Upper lobe of left lung (tissue), 6 donors: ENCODE results near the gene RTP4. TPM values are rescaled to one million over a fixed set of nuclear protein-coding genes. Genes with fewer than 3 reads are reported as not detected.
A peak's percentile ranks its signal among the peaks of the same experiment; 100 is the strongest.
"Not testable (repeated sequence)": the region's sequence is repeated elsewhere in the genome, so short reads cannot be mapped to it uniquely, and the experiment has no call there.

Source experiments
- ATAC-seq, 2 donors: fragments of 200-7000 bp; cut with Tn5 transposase; one replicate each; pipeline ENCODE4 v1.9.1; 2022; ENCODE audit warnings: mild to moderate bottlenecking in 2 of 2, moderate library complexity in 2 of 2; ENCODE audit not compliant: low FRiP score in 2 of 2
- DNase-seq, 2 donors: peaks; one replicate each; pipeline ENCODE4 v3.0.0-alpha.2; 2019 to 2020
- H3K27ac ChIP-seq, 4 donors: fragments of 200-600 bp; sonication (generic); one replicate each; pipeline ENCODE4 v1.5.1; 2016 to 2019
- H3K27me3 ChIP-seq, 4 donors: fragments of 200-600 bp; sonication (generic); one replicate each; pipeline ENCODE4 v1.5.1; 2017 to 2019
- H3K36me3 ChIP-seq, 4 donors: fragments of 200-600 bp; sonication (generic); one replicate each; pipeline ENCODE4 v1.5.1; 2016 to 2019
- H3K4me1 ChIP-seq, 4 donors: fragments of 200-600 bp; sonication (generic); one replicate each; pipeline ENCODE4 v1.5.1; 2018 to 2019
- H3K4me3 ChIP-seq, 4 donors: fragments of 200-600 bp; sonication (generic); one replicate each; pipeline ENCODE4 v1.5.1; 2017 to 2019; ENCODE audit warnings: mild to moderate bottlenecking in 2 of 4, moderate library complexity in 1 of 4
- H3K9me3 ChIP-seq, 4 donors: fragments of 200-600 bp; sonication (generic); one replicate each; pipeline ENCODE4 v1.5.1; 2018 to 2019
- EP300 ChIP-seq, 4 donors: sonication (generic); formaldehyde crosslinking; IDR thresholded peaks; one replicate each; pipeline ENCODE4 v1.5.1; 2017; ENCODE audit warnings: antibody characterized with exemption in 4 of 4, control low read depth in 2 of 4
- POLR2A ChIP-seq, 4 donors: fragments of 450-650 bp; IDR thresholded peaks; one replicate each; pipeline ENCODE4 v1.5.1; 2016 to 2017; ENCODE audit warnings: antibody characterized with exemption in 4 of 4, mild to moderate bottlenecking in 2 of 4
- POLR2AphosphoS5 ChIP-seq, 2 donors: sonication (generic); formaldehyde crosslinking; IDR thresholded peaks; one replicate each; pipeline ENCODE4 v1.5.1; 2017; ENCODE audit warnings: antibody characterized with exemption in 2 of 2
- WGBS, 2 donors: methylation state at CpG; one replicate each; pipeline ENCODE4 v1.1.5; 2017 to 2018; 5-methylcytosine and 5-hydroxymethylcytosine counted together
- total RNA-seq, 6 donors: library from RNA; depleted of rRNA in 4 of 6; stranded (reverse); fragments of >200 nt in 4 of 6; gene quantifications; one replicate each; pipeline versions ENCODE4 v1.1.0 to v1.2.1, GENCODE V29; 2016 to 2021
- TF ChIP-seq, protein P1 (sequence below), 6 experiments: fragments of 450-650 bp in 4 of 6; fragments of 200-600 bp in 2 of 6; sonication (generic) in 2 of 6; IDR thresholded peaks; one replicate each; pipeline ENCODE4 v1.5.1; 2016 to 2019; ENCODE audit warnings: antibody characterized with exemption in 6 of 6
- donor health status: DM: no; HTN: no; CAD: no; lungs with moderate emphysema.
- donor health status: DM: no; HTN: yes; CAD: no; lungs with severe emphysema.

RTP4 gene
- total RNA-seq, 6 donors from 2014 or later = 0.89 to 7.3 (median 4.6) TPM

DNA sequence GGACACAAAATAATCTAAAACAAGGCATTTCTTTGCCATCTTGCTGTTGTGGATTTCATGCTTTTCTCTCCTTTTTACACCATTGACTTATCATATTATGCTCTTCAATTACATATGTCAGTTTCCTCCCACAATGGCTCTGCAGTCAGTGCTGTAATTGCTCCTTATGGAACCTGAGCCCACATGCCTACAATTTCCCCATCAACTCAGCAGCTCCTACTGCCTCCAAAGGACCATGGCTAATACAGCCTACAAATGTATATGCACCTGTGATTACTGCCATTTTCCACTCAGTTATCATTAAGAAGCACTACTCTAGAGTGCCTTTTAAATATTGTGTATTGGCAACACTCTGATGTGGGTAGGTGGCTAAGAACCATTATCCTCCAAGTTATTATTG is 30.8 kb downstream of the RTP4 start:
- Histone ChIP-seq H3K27me3 (no peaks in the 10 kb centered on the region), H3K36me3 (no peaks in the 10 kb centered on the region), H3K4me3 (no peak overlapping the region), H3K9me3 (no peaks in the 10 kb centered on the region), H3K27ac (no peak overlapping the region), H3K4me1 (no peaks in the 10 kb centered on the region)
- DNase-seq (no peak), ATAC-seq (no peak)
- no peak for TF ChIP-seq POLR2AphosphoS5 (IDR thresholded peaks at IDR 0.05)
- TF ChIP-seq POLR2A (IDR thresholded peaks at IDR 0.05) = no peak
- no peak for TF ChIP-seq EP300 (IDR thresholded peaks at IDR 0.05)
- TF ChIP-seq, protein P1, sequence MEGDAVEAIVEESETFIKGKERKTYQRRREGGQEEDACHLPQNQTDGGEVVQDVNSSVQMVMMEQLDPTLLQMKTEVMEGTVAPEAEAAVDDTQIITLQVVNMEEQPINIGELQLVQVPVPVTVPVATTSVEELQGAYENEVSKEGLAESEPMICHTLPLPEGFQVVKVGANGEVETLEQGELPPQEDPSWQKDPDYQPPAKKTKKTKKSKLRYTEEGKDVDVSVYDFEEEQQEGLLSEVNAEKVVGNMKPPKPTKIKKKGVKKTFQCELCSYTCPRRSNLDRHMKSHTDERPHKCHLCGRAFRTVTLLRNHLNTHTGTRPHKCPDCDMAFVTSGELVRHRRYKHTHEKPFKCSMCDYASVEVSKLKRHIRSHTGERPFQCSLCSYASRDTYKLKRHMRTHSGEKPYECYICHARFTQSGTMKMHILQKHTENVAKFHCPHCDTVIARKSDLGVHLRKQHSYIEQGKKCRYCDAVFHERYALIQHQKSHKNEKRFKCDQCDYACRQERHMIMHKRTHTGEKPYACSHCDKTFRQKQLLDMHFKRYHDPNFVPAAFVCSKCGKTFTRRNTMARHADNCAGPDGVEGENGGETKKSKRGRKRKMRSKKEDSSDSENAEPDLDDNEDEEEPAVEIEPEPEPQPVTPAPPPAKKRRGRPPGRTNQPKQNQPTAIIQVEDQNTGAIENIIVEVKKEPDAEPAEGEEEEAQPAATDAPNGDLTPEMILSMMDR (IDR thresholded peaks at IDR 0.05) = no peak

DNA sequence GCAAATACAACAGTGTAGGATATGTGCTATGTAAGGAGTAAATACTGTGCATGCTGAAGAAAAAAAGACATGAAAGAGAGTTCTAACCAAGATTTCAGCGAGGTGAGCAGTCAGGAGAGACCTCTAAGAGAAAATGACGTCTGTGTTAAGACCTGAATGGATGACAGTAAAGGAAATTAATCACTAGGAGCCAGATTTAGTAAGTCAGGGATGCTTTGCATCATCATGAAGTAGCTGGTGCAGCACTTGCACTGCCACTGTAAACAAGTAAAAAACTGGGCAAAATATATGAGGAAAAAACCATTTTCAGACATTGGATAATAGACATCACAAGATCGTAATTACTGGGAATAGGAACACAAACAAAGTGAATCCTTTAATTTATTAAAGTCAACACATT is 32.6 kb downstream of the RTP4 start:
- TF ChIP-seq POLR2AphosphoS5 (IDR thresholded peaks at IDR 0.05) (no peak), EP300 (IDR thresholded peaks at IDR 0.05) (no peak), POLR2A (IDR thresholded peaks at IDR 0.05) (no peak)
- TF ChIP-seq, protein P1 (IDR thresholded peaks at IDR 0.05) = no peak
- ATAC-seq (no peak), DNase-seq (no peak)
- no peaks in the 10 kb centered on the region for H3K36me3 ChIP-seq
- WGBS, 2 donors = 83 to 85% methylated on average over 3 of the region's 3 CpGs
- H3K4me1 ChIP-seq = no peaks in the 10 kb centered on the region
- H3K9me3 ChIP-seq = no peaks in the 10 kb centered on the region
- H3K27me3 ChIP-seq = no peaks in the 10 kb centered on the region
- H3K27ac ChIP-seq = no peak overlapping the region
- H3K4me3 ChIP-seq = no peak overlapping the region

DNA sequence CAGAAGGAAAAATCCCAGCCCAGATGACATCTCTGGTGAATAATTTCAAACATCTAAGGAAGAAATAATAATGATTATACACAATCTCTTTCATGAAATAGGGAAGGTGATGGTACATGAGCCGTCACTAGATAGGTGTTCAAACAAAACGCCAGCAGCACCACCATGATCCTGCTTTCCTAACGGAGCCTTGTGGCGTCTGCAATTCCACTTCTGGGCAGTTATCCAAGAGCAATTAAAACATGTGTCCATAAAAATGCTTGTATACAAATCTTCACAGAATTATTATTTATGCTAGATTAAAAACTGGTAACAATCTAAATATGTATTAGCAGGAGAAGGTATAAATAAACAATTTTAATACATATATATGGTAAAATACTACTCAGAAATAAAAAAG is 33.7 kb downstream of the RTP4 start:
- TF ChIP-seq EP300 (IDR thresholded peaks at IDR 0.05) (no peak), POLR2A (IDR thresholded peaks at IDR 0.05) (no peak), POLR2AphosphoS5 (IDR thresholded peaks at IDR 0.05) (no peak)
- TF ChIP-seq, protein P1 (IDR thresholded peaks at IDR 0.05) = no peak
- no peaks in the 10 kb centered on the region for H3K27me3 ChIP-seq
- no peaks in the 10 kb centered on the region for H3K36me3 ChIP-seq
- 64 to 80% methylated on average over 4 of the region's 4 CpGs for WGBS, 2 donors
- no peak overlapping the region for H3K27ac ChIP-seq
- no peak for ATAC-seq
- no peak for DNase-seq
- no peaks in the 10 kb centered on the region for H3K9me3 ChIP-seq
- H3K4me1 ChIP-seq = no peaks in the 10 kb centered on the region
- H3K4me3 ChIP-seq = no peak overlapping the region

DNA sequence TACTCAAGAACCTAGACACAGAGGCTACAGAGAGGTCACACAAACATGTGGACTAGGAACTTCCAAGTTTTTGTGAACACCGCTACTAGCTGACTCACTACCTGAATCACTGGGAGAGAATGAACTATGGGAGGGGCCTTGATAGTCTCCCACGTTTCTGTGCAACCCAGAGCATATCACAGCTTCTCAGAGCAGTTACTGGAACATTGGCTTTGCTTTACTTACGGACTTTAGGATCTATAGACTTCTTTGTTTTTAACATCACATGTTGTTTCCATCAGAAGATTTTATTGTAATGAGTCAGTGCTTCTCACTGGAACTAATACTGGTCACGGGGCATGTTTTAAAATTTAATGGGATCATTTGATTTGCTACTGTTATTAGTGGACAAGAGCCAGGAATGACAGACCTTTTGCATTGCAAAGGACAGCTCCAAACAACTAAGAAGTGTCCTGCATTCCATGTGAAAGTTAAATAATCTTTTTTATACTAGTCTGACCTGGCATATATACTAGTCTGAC is 35.6 kb downstream of the RTP4 start:
- Histone ChIP-seq H3K4me3 (no peak overlapping the region), H3K9me3 (no peaks in the 10 kb centered on the region), H3K4me1 (no peaks in the 10 kb centered on the region), H3K27ac (no peak overlapping the region), H3K36me3 (no peaks in the 10 kb centered on the region), H3K27me3 (no peaks in the 10 kb centered on the region)
- no peak for TF ChIP-seq EP300 (IDR thresholded peaks at IDR 0.05)
- TF ChIP-seq POLR2A (IDR thresholded peaks at IDR 0.05) = no peak
- TF ChIP-seq POLR2AphosphoS5 (IDR thresholded peaks at IDR 0.05) = no peak
- TF ChIP-seq, protein P1 (IDR thresholded peaks at IDR 0.05) = no peak
- ATAC-seq = peak in 1 of 2 donors; percentile 78
- WGBS, 2 donors = 62 to 66% methylated on average over 4 of the region's 4 CpGs
- DNase-seq = no peak

DNA sequence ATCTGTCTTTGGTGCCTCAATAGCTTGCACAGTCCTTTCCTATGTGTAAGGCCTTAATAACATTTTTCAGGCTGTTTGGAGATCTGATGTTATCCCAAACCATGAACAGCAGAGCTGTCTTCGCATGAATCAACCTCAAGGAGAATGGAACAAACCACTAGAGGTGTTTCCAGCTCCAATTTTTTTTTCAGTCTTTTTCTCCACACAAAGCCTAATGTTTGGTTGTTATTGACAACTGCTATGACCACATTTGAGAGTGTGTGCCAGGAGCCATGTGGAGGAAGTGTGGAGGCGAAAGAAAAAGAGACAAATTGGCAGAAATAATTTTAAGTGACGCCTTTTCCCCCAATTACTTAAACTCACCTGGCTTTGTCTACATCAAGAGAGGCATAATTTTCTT is 38.7 kb downstream of the RTP4 start:
- no peaks in the 10 kb centered on the region for H3K27me3 ChIP-seq
- no peak for TF ChIP-seq POLR2AphosphoS5 (IDR thresholded peaks at IDR 0.05)
- no peak for TF ChIP-seq EP300 (IDR thresholded peaks at IDR 0.05)
- TF ChIP-seq, protein P1 (IDR thresholded peaks at IDR 0.05) = no peak
- no peak for TF ChIP-seq POLR2A (IDR thresholded peaks at IDR 0.05)
- 87% methylated on average over 3 of the region's 3 CpGs for WGBS, 2 donors
- no peaks in the 10 kb centered on the region for H3K36me3 ChIP-seq
- no peak overlapping the region for H3K27ac ChIP-seq
- H3K4me3 ChIP-seq = no peak overlapping the region
- no peak for DNase-seq
- H3K9me3 ChIP-seq = no peaks in the 10 kb centered on the region
- ATAC-seq = peak in 1 of 2 donors; percentile 38
- no peaks in the 10 kb centered on the region for H3K4me1 ChIP-seq

- H3K9me3 ChIP-seq, H3K36me3 ChIP-seq, H3K4me3 ChIP-seq, ATAC-seq, H3K4me1 ChIP-seq, H3K27ac ChIP-seq, H3K27me3 ChIP-seq: not testable (repeated sequence)
- WGBS, 2 donors = 22 to 54% methylated on average over 7 to 8 of the region's 35 CpGs
- peak in 1 of 2 donors; percentile 24 for DNase-seq
Observed at GRCh38 chr3:187411991-187412781, 44.0 kb downstream of the RTP4 start.
